Trophoblast cell (in vitro differentiated cells and primary cell): ENCODE results near the gene ANKRD33B.

Experiments
- DNase-seq, 2 donors: peaks; one replicate each; pipeline ENCODE4 v3.0.0-alpha.2; 2016
- H2AFZ ChIP-seq: 2 replicates; pipeline ENCODE4 v1.6.1; 2013; ENCODE audit warnings: low read length, moderate library complexity, mild to moderate bottlenecking; ENCODE audit not compliant: insufficient read depth, poor library complexity
- H2AK5ac ChIP-seq: 2 replicates; pipeline ENCODE4 v1.6.1; 2013; ENCODE audit warnings: mild to moderate bottlenecking, low read length
- H2BK120ac ChIP-seq: 2 replicates; pipeline ENCODE4 v1.6.1; 2013; ENCODE audit warnings: low read length, mild to moderate bottlenecking, moderate library complexity; ENCODE audit not compliant: insufficient read depth, poor library complexity
- H2BK12ac ChIP-seq: 2 replicates; pipeline ENCODE4 v1.6.1; 2013; ENCODE audit warnings: mild to moderate bottlenecking, low read length, moderate library complexity
- H2BK5ac ChIP-seq: 2 replicates; pipeline ENCODE4 v1.6.1; 2013; ENCODE audit warnings: low read length, low read depth, moderate library complexity, mild to moderate bottlenecking; ENCODE audit not compliant: poor library complexity
- H3K14ac ChIP-seq: 2 replicates; pipeline ENCODE4 v1.6.1; 2013; ENCODE audit warnings: mild to moderate bottlenecking, low read length
- H3K18ac ChIP-seq: 2 replicates; pipeline ENCODE4 v1.6.1; 2013; ENCODE audit warnings: mild to moderate bottlenecking, low read length
- H3K23ac ChIP-seq: 2 replicates; pipeline ENCODE4 v1.6.1; 2013; ENCODE audit warnings: low read length
- H3K27ac ChIP-seq: 2 replicates; pipeline ENCODE4 v1.5.1; 2013; ENCODE audit warnings: low read depth, mild to moderate bottlenecking, inconsistent platforms, low read length, moderate library complexity
- H3K27me3 ChIP-seq: 2 replicates; pipeline ENCODE4 v1.6.1; 2013; ENCODE audit warnings: inconsistent platforms, mild to moderate bottlenecking, low read length, moderate library complexity; ENCODE audit not compliant: insufficient read depth
- H3K36me3 ChIP-seq, 2 experiments: 1 replicate in 1 of 2; 2 replicates in 1 of 2; pipeline ENCODE4 v1.6.1; 2013; ENCODE audit warnings: low read length in 2 of 2, mild to moderate bottlenecking in 2 of 2, moderate library complexity in 1 of 2; ENCODE audit not compliant: insufficient read depth in 2 of 2, control insufficient read depth in 1 of 2
- H3K4ac ChIP-seq: 2 replicates; pipeline ENCODE4 v1.6.1; 2013; ENCODE audit warnings: low read depth, mild to moderate bottlenecking, low read length, moderate library complexity
- H3K4me1 ChIP-seq, 2 experiments: 1 replicate in 1 of 2; 2 replicates in 1 of 2; pipeline ENCODE4 v1.6.1; 2013; ENCODE audit warnings: low read length in 2 of 2, mild to moderate bottlenecking in 2 of 2, moderate library complexity in 1 of 2; ENCODE audit not compliant: insufficient read depth in 2 of 2, control insufficient read depth in 1 of 2
- H3K4me2 ChIP-seq: 2 replicates; pipeline ENCODE4 v1.6.1; 2013; ENCODE audit warnings: inconsistent platforms, mild to moderate bottlenecking, low read length, moderate library complexity
- H3K4me3 ChIP-seq: 2 replicates; pipeline ENCODE4 v1.5.1; 2013; ENCODE audit warnings: mild to moderate bottlenecking, low read depth, low read length, inconsistent platforms
- H3K79me1 ChIP-seq: one replicate; pipeline ENCODE4 v1.6.1; 2013; ENCODE audit warnings: low read length
- H3K79me2 ChIP-seq: 2 replicates; pipeline ENCODE4 v1.6.1; 2013; ENCODE audit warnings: low read length, mild to moderate bottlenecking; ENCODE audit not compliant: control insufficient read depth, insufficient read depth, poor library complexity
- H3K9ac ChIP-seq: 2 replicates; pipeline ENCODE4 v1.6.1; 2013; ENCODE audit warnings: mild to moderate bottlenecking, low read length
- H3K9me3 ChIP-seq: 2 replicates; pipeline ENCODE4 v1.6.1; 2013; ENCODE audit warnings: low read depth, mild to moderate bottlenecking, control low read depth, inconsistent platforms, low read length; ENCODE audit not compliant: insufficient read depth
- H4K12ac ChIP-seq: 2 replicates; pipeline ENCODE4 v1.6.1; 2013; ENCODE audit warnings: low read depth, mild to moderate bottlenecking, low read length, moderate library complexity
- H4K8ac ChIP-seq: 2 replicates; pipeline ENCODE4 v1.6.1; 2013; ENCODE audit warnings: low read depth, mild to moderate bottlenecking, low read length, moderate library complexity
- H4K91ac ChIP-seq: one replicate; pipeline ENCODE4 v1.6.1; 2013; ENCODE audit warnings: low read depth, mild to moderate bottlenecking, low read length, moderate library complexity
- WGBS: extraction: QIAGEN DNeasy Blood & Tissue Kit; methylation state at CpG from one replicate; pipeline ENCODE4 v1.1.7; 2013; ENCODE audit warnings: missing lambda C conversion rate; ENCODE audit not compliant: insufficient read length, insufficient coverage; ENCODE audit errors: extremely low coverage; 5-methylcytosine and 5-hydroxymethylcytosine counted together

Gene ANKRD33B

DNA sequence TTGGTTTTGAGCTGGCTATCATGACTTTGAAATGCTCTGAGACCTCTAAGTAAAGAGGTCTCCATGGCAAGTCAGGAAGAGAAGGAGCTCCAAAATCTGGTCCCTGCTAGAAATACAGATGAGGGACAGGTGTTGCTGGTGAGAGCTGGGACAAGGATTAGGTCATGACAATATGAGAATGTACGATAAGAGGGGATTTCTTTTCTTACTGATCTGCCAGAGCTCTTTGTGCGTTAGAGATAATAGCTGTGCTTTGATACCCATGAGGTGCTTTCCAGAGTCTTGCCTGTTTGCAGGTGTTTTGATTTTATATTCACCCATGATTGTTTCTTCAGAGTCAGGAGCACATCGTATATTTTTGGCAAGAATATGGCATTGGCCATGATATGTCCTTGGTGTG lies 56.5 kb downstream of the ANKRD33B start:
- Histone ChIP-seq H2AFZ (no peak overlapping the region), H2BK120ac (no peak overlapping the region), H3K9me3 (peaks cover 2% of the 10 kb centered on the region), H2AK5ac (no peak overlapping the region), H3K9ac (no peak overlapping the region), H3K23ac (no peak overlapping the region), H3K79me2 (no peaks in the 10 kb centered on the region), H3K79me1 (no peaks in the 10 kb centered on the region), H3K18ac (no peak overlapping the region), H2BK12ac (no peak overlapping the region), H4K91ac (no peak overlapping the region), H3K14ac (no peak overlapping the region), H3K36me3 (peaks cover 13 to 14% of the 10 kb centered on the region in 2 experiments), H3K27ac (no peak overlapping the region), H3K27me3 (no peaks in the 10 kb centered on the region), H4K12ac (no peak overlapping the region), H4K8ac (no peak overlapping the region), H3K4ac (no peak overlapping the region), H3K4me3 (no peak overlapping the region), H2BK5ac (no peak overlapping the region), H3K4me1 (no peaks in the 10 kb centered on the region), H3K4me2 (no peak overlapping the region)
- DNase-seq: no peak
- WGBS: no CpG with 5 or more reads among the region's 3 CpGs

- H3K79me2 ChIP-seq: no peaks in the 10 kb centered on the region
- H4K91ac ChIP-seq: no peak overlapping the region
- no peak overlapping the region for H3K14ac ChIP-seq
- no peaks in the 10 kb centered on the region for H3K4me1 ChIP-seq
- DNase-seq: no peak
- no peak overlapping the region for H2AFZ ChIP-seq
- H3K23ac ChIP-seq: no peak overlapping the region
- H3K36me3 ChIP-seq: peaks cover 14% of the 10 kb centered on the region in 2 experiments
- H3K4ac ChIP-seq: no peak overlapping the region
- no peak overlapping the region for H3K4me2 ChIP-seq
- H2AK5ac ChIP-seq: no peak overlapping the region
- WGBS: no CpG with 5 or more reads among the region's 1 CpG
- no peak overlapping the region for H3K4me3 ChIP-seq
- H3K27ac ChIP-seq: no peak overlapping the region
- no peak overlapping the region for H2BK12ac ChIP-seq
- no peak overlapping the region for H4K12ac ChIP-seq
- no peak overlapping the region for H2BK120ac ChIP-seq
- H3K18ac ChIP-seq: no peak overlapping the region
- H4K8ac ChIP-seq: no peak overlapping the region
- no peak overlapping the region for H3K9ac ChIP-seq
- no peaks in the 10 kb centered on the region for H3K79me1 ChIP-seq
- H3K27me3 ChIP-seq: no peaks in the 10 kb centered on the region
- H2BK5ac ChIP-seq: no peak overlapping the region
- H3K9me3 ChIP-seq: peaks cover 2% of the 10 kb centered on the region
Observed at GRCh38 chr5:10621832-10622231, 58.0 kb downstream of the ANKRD33B start.

DNA sequence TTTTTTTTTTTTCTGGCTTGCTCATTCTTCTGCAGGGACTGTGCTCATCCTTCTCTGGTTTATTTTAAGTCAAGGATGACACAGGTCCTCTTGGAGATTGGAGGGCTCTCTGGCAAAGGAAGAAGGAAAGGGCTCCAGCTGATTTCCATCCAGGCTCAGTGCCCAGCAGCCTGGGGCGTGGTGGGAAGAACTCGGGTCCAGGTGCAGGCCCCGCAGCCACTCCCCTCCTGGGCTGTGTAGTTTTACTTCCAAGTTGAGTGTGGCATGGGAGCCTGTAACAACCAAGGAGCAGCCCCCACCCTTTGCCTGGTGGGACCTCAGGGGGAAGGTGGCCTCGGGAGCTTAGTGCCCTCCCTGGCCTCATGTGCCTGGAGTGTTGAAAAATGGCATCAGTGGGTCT lies 58.9 kb downstream of the ANKRD33B start:
- Histone ChIP-seq H4K12ac (no peak overlapping the region), H3K14ac (no peak overlapping the region), H3K4ac (no peak overlapping the region), H3K23ac (no peak overlapping the region), H2BK5ac (no peak overlapping the region), H4K8ac (no peak overlapping the region), H4K91ac (no peak overlapping the region), H3K27ac (no peak overlapping the region), H2AK5ac (no peak overlapping the region), H3K79me2 (no peaks in the 10 kb centered on the region), H3K79me1 (no peaks in the 10 kb centered on the region), H2BK120ac (no peak overlapping the region), H2AFZ (no peak overlapping the region), H3K9ac (no peak overlapping the region), H3K4me3 (no peak overlapping the region), H3K27me3 (no peaks in the 10 kb centered on the region), H3K18ac (no peak overlapping the region), H3K36me3 (peaks cover 10 to 11% of the 10 kb centered on the region in 2 experiments), H2BK12ac (no peak overlapping the region), H3K4me1 (peaks cover 0 to 2% of the 10 kb centered on the region in 2 experiments), H3K9me3 (peaks cover 2% of the 10 kb centered on the region), H3K4me2 (no peak overlapping the region)
- DNase-seq: no peak
- no CpG with 5 or more reads among the region's 4 CpGs for WGBS

DNA sequence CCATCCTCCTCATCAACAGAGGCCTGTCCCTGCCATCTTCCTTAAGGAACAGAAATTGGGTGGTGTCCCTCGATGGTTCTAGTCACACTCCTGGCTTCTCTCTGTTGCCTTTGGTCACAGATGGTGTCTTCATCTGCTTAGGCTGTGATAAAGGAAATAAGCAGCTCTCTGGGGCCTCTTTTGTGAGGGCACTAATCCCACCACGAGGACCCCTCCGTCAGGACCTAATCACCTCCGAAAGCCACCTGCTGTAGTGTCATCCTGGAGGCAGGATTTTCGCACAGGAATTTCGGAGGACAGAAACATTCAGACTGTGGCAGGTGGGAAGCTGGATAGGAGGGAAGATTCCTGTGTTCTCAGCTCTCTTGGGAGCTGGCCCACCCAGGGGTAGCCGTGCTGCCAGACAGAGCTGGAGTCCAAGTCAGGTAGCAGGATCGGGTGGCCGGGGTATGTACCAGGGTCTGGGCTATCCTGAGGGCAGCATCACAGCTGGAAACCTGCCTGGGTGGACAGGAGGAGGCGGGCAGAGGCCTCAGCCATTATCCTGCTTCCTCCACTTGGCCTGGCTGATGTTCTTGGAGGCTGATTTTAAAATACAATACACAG lies 59.5 kb downstream of the ANKRD33B start:
- no peak overlapping the region for H3K4me2 ChIP-seq
- no peak overlapping the region for H4K91ac ChIP-seq
- no peak overlapping the region for H2AK5ac ChIP-seq
- H2BK5ac ChIP-seq: no peak overlapping the region
- no peak overlapping the region for H2BK120ac ChIP-seq
- no peaks in the 10 kb centered on the region for H3K9me3 ChIP-seq
- H4K8ac ChIP-seq: no peak overlapping the region
- no peak overlapping the region for H3K9ac ChIP-seq
- H3K4me1 ChIP-seq: peaks cover 0 to 2% of the 10 kb centered on the region in 2 experiments
- no peak overlapping the region for H2BK12ac ChIP-seq
- H3K27ac ChIP-seq: no peak overlapping the region
- H3K27me3 ChIP-seq: no peaks in the 10 kb centered on the region
- peaks cover 9 to 11% of the 10 kb centered on the region in 2 experiments for H3K36me3 ChIP-seq
- no peak overlapping the region for H2AFZ ChIP-seq
- H3K4ac ChIP-seq: no peak overlapping the region
- no peak overlapping the region for H3K14ac ChIP-seq
- no peak overlapping the region for H3K23ac ChIP-seq
- no peaks in the 10 kb centered on the region for H3K79me2 ChIP-seq
- no peak overlapping the region for H4K12ac ChIP-seq
- DNase-seq: no peak
- no peak overlapping the region for H3K18ac ChIP-seq
- no peaks in the 10 kb centered on the region for H3K79me1 ChIP-seq
- no CpG with 5 or more reads among the region's 10 CpGs for WGBS
- H3K4me3 ChIP-seq: no peak overlapping the region
